ENCODE data around the gene SGMS1. TPM values are rescaled to one million over a fixed set of nuclear protein-coding genes. Genes with fewer than 3 reads are reported as not detected.
"Not testable (repeated sequence)": the region's sequence is repeated elsewhere in the genome, so short reads cannot be mapped to it uniquely, and the experiment has no call there.

SGMS1 gene
- polyA plus RNA-seq, 2 of the 4 experiments (the other 2 are of a cell fraction): 22.7 to 28.2 TPM

- ChIA-PET POLR2A (no interaction called here), CTCF (interaction anchor here (0.6 to 0.7 kb wide), 3 partner anchors 31 to 809 kb away, joined by 3 read pairs; no protein-coding TSS in a partner anchor)
- H3K4me3 ChIP-seq: no peak overlapping the region
- FAIRE-seq (no peak), DNase-seq (ENCODE audit: low read depth in 1 of 2, low spot score in 1 of 2) (no peak), ATAC-seq (no peak)
- H3K27ac ChIP-seq: no peak overlapping the region
- no peak for TF ChIP-seq GATA3 (IDR thresholded peaks at IDR 0.05; ENCODE audit: borderline replicate concordance)
- TF ChIP-seq EHF (CRISPR knock-in tag; IDR thresholded peaks at IDR 0.05): no peak
- TF ChIP-seq HES2 (IDR thresholded peaks at IDR 0.05): no peak
- no peak for TF ChIP-seq POLR2A (IDR thresholded peaks at IDR 0.05; ENCODE audit: low read length)
- no peak for TF ChIP-seq CBX8 (IDR thresholded peaks at IDR 0.05)
- TF ChIP-seq JUNB (IDR thresholded peaks at IDR 0.05): no peak
- TF ChIP-seq NFE2L2 (conservative IDR thresholded peaks at IDR 0.05; ENCODE audit: low read length): no peak
- no peak for TF ChIP-seq BHLHE40 (IDR thresholded peaks at IDR 0.05; ENCODE audit: low read depth, low read length)
- no peak for TF ChIP-seq FOSL2 (IDR thresholded peaks at IDR 0.05)
- TF ChIP-seq FOSL2 (CRISPR knock-in tag; IDR thresholded peaks at IDR 0.05): no peak
- no peak for TF ChIP-seq HOXA7 (CRISPR knock-in tag; IDR thresholded peaks at IDR 0.05)
- TF ChIP-seq POLR2AphosphoS2 (conservative IDR thresholded peaks at IDR 0.05; ENCODE audit: low read length): no peak
- no peak for TF ChIP-seq KDM5A (IDR thresholded peaks at IDR 0.05)
- no peak for TF ChIP-seq RCOR1 (IDR thresholded peaks at IDR 0.05; ENCODE audit: low read depth, low read length)
- no peak for TF ChIP-seq FOXS1 (CRISPR knock-in tag; IDR thresholded peaks at IDR 0.05)
- no peak for TF ChIP-seq HMGXB4 (CRISPR knock-in tag; IDR thresholded peaks at IDR 0.05; ENCODE audit: borderline replicate concordance)
- no peak for TF ChIP-seq TFCP2L1 (CRISPR knock-in tag; IDR thresholded peaks at IDR 0.05)
- no peak for TF ChIP-seq TP53 (CRISPR knock-in tag; IDR thresholded peaks at IDR 0.05)
- WGBS (ENCODE audit: missing lambda C conversion rate): 90% methylated on average over 1 of the region's 1 CpG
- no peak overlapping the region for H3K4me2 ChIP-seq
- no peaks in the 10 kb centered on the region for H3K4me1 ChIP-seq
- no peaks in the 10 kb centered on the region for H3K9me3 ChIP-seq
Observed at GRCh38 chr10:50453940-50454339, 169.8 kb downstream of the SGMS1 start.

- no peak for FAIRE-seq
- TF ChIP-seq ZSCAN20 (CRISPR knock-in tag; IDR thresholded peaks at IDR 0.05): no peak
- TF ChIP-seq HOXB13 (CRISPR knock-in tag; IDR thresholded peaks at IDR 0.05; ENCODE audit: low read depth): no peak
- no peak for ATAC-seq
- POLR2A ChIA-PET: no interaction called here
- no peaks in the 10 kb centered on the region for H3K4me1 ChIP-seq
- H3K4me2 ChIP-seq: no peak overlapping the region
- no peaks in the 10 kb centered on the region for H3K9me3 ChIP-seq
- DNase-seq (ENCODE audit: low read depth in 1 of 2, low spot score in 1 of 2): no peak
- H3K4me3 ChIP-seq: no peak overlapping the region
- CTCF ChIA-PET: no interaction called here
- WGBS (ENCODE audit: missing lambda C conversion rate): 96% methylated on average over 2 of the region's 2 CpGs
- no peak overlapping the region for H3K27ac ChIP-seq
Observed at GRCh38 chr10:50452603-50453002, 171.2 kb downstream of the SGMS1 start.

- no peak for DNase-seq (ENCODE audit: low read depth in 1 of 2, low spot score in 1 of 2)
- Histone ChIP-seq H3K4me2 (no peak overlapping the region), H3K27ac (no peak overlapping the region), H3K4me3 (no peak overlapping the region), H3K9me3 (no peaks in the 10 kb centered on the region), H3K4me1 (no peaks in the 10 kb centered on the region)
- ChIA-PET POLR2A (no interaction called here), CTCF (interaction anchor here (1.0 kb wide), 1 partner anchor 27 kb away, joined by 3 read pairs; no protein-coding TSS in a partner anchor)
- FAIRE-seq: no peak
- no peak for ATAC-seq
- TF ChIP-seq HOXB13 (CRISPR knock-in tag; IDR thresholded peaks at IDR 0.05; ENCODE audit: low read depth): no peak
- TF ChIP-seq SREBF2 (IDR thresholded peaks at IDR 0.05): no peak
- no peak for TF ChIP-seq RAD21 (conservative IDR thresholded peaks at IDR 0.05 in 1 of 2, IDR thresholded peaks at IDR 0.05 in 1 of 2)
- TF ChIP-seq EHMT2 (IDR thresholded peaks at IDR 0.05; ENCODE audit: low read depth): no peak
- TF ChIP-seq JUNB (IDR thresholded peaks at IDR 0.05): no peak
- no peak for TF ChIP-seq FOXS1 (CRISPR knock-in tag; IDR thresholded peaks at IDR 0.05)
- TF ChIP-seq BHLHE40 (IDR thresholded peaks at IDR 0.05; ENCODE audit: low read depth, low read length): no peak
- no peak for TF ChIP-seq HOXA7 (CRISPR knock-in tag; IDR thresholded peaks at IDR 0.05)
- TF ChIP-seq JUN (IDR thresholded peaks at IDR 0.05): no peak
- TF ChIP-seq PBX3 (IDR thresholded peaks at IDR 0.05): no peak
- no peak for TF ChIP-seq CBX8 (IDR thresholded peaks at IDR 0.05)
- no peak for TF ChIP-seq PHF8 (IDR thresholded peaks at IDR 0.05; ENCODE audit: borderline replicate concordance, low read depth)
- no peak for TF ChIP-seq HMGXB4 (CRISPR knock-in tag; IDR thresholded peaks at IDR 0.05; ENCODE audit: borderline replicate concordance)
Observed at GRCh38 chr10:50447691-50448090, 176.1 kb downstream of the SGMS1 start.

- ATAC-seq; H3K4me3 ChIP-seq; DNase-seq (ENCODE audit: low read depth in 1 of 2, low spot score in 1 of 2); POLR2A ChIA-PET; FAIRE-seq; H3K9me3 ChIP-seq; H3K4me1 ChIP-seq; CTCF ChIA-PET; H3K4me2 ChIP-seq; H3K27ac ChIP-seq: not testable (repeated sequence)
- WGBS (ENCODE audit: missing lambda C conversion rate): 89% methylated on average over 5 of the region's 5 CpGs
Observed at GRCh38 chr10:50445777-50446176, 178.0 kb downstream of the SGMS1 start.

All from A549 (cell line).